HepG2 (cell line): ENCODE data around the gene HAPLN2. TPM values are rescaled to one million over a fixed set of nuclear protein-coding genes. Genes with fewer than 3 reads are reported as not detected.

ENCODE experiments used
- FOSL1 ChIP-seq: sonication (generic); formaldehyde crosslinking; IDR thresholded peaks from 2 replicates; pipeline ENCODE4 v1.9.0; 2021; ENCODE audit warnings: missing genetic modification reagents, borderline replicate concordance
- KDM1A ChIP-seq: IDR thresholded peaks from 2 replicates; pipeline ENCODE4 v1.6.1; 2016; ENCODE audit warnings: missing compliant biosample characterization
- MAFG ChIP-seq: sonication (generic); formaldehyde crosslinking; IDR thresholded peaks from 2 replicates; pipeline ENCODE4 v1.5.1; 2020; ENCODE audit warnings: mild to moderate bottlenecking, missing genetic modification reagents
- SRY ChIP-seq: sonication (generic); formaldehyde crosslinking; IDR thresholded peaks from 2 replicates; pipeline ENCODE4 v1.8.0; 2022; ENCODE audit warnings: mild to moderate bottlenecking, missing genetic modification reagents
- TOE1 ChIP-seq: sonication (generic); formaldehyde crosslinking; IDR thresholded peaks from 2 replicates; pipeline ENCODE4 v1.4.0; 2020; ENCODE audit warnings: mild to moderate bottlenecking, missing genetic modification reagents
- ZFP37 ChIP-seq: sonication (generic); formaldehyde crosslinking; IDR thresholded peaks from 2 replicates; pipeline ENCODE4 v1.4.0; 2020; ENCODE audit warnings: missing genetic modification reagents, borderline replicate concordance
- ZNF501 ChIP-seq: sonication (generic); formaldehyde crosslinking; IDR thresholded peaks from 2 replicates; pipeline ENCODE4 v1.5.1; 2020; ENCODE audit warnings: mild to moderate bottlenecking, moderate library complexity, missing genetic modification reagents
- ZNF562 ChIP-seq: sonication (generic); formaldehyde crosslinking; IDR thresholded peaks from 2 replicates; pipeline ENCODE4 v1.8.0; 2022; ENCODE audit warnings: missing genetic modification reagents, borderline replicate concordance
- ZNF577 ChIP-seq: sonication (generic); formaldehyde crosslinking; IDR thresholded peaks from 2 replicates; pipeline ENCODE4 v1.4.0; 2020; ENCODE audit warnings: mild to moderate bottlenecking, low read depth, missing genetic modification reagents, borderline replicate concordance
- ZNF614 ChIP-seq: IDR thresholded peaks from 2 replicates; pipeline ENCODE4 v1.6.1; 2018; ENCODE audit warnings: missing biosample characterization, missing genetic modification reagents, inconsistent platforms, borderline replicate concordance
- ZNF839 ChIP-seq: sonication (generic); formaldehyde crosslinking; IDR thresholded peaks from 2 replicates; pipeline ENCODE4 v1.4.0; 2020; ENCODE audit warnings: missing genetic modification reagents, mild to moderate bottlenecking, borderline replicate concordance
- polyA plus RNA-seq, 8 experiments: library from polyadenylated mRNA; depleted of rRNA in 3 of 8; stranded (reverse) in 7 of 8; unstranded in 1 of 8; fragments of >200 nt; fragmentation: Illumina TruSeq in 4 of 8; extraction: Trizol in 4 of 8; gene quantifications; 2 replicates each; pipeline versions ENCODE4 v1.2.1 to v1.2.3, GENCODE V29; 2011 to 2016; ENCODE audit warnings: low read depth in 4 of 8, missing spikeins in 1 of 8, mixed read lengths in 1 of 8; ENCODE audit not compliant: insufficient read depth in 1 of 8
- total RNA-seq, 5 experiments: library from RNA; depleted of rRNA; stranded (reverse); fragments of >200 nt; fragmentation: Illumina TruSeq; extraction: Trizol; gene quantifications; 2 replicates each; pipeline ENCODE4 v1.2.3, GENCODE V29; 2016; ENCODE audit warnings: low read depth in 1 of 5
- TF ChIP-seq, protein P1 (sequence below): sonication (generic); formaldehyde crosslinking; IDR thresholded peaks from 2 replicates; pipeline ENCODE4 v1.4.0; 2020; ENCODE audit warnings: missing genetic modification reagents
- TF ChIP-seq, protein P2 (sequence below): sonication (generic); formaldehyde crosslinking; IDR thresholded peaks from 2 replicates; pipeline ENCODE4 v1.5.1; 2020; ENCODE audit warnings: missing genetic modification reagents, mild to moderate bottlenecking, borderline replicate concordance
- TF ChIP-seq, protein P3 (sequence below): sonication (generic); formaldehyde crosslinking; IDR thresholded peaks from 2 replicates; pipeline ENCODE4 v1.9.0; 2021; ENCODE audit warnings: missing genetic modification reagents, borderline replicate concordance
- TF ChIP-seq, protein P4 (sequence below): sonication (generic); formaldehyde crosslinking; IDR thresholded peaks from 2 replicates; pipeline ENCODE4 v1.5.0; 2020; ENCODE audit warnings: missing genetic modification reagents

The HAPLN2 gene
- total and polyA plus RNA-seq, 2 of the 13 experiments (the other 11 are each of a cell fraction or from before 2014, with no cell fraction given) = not detected

DNA sequence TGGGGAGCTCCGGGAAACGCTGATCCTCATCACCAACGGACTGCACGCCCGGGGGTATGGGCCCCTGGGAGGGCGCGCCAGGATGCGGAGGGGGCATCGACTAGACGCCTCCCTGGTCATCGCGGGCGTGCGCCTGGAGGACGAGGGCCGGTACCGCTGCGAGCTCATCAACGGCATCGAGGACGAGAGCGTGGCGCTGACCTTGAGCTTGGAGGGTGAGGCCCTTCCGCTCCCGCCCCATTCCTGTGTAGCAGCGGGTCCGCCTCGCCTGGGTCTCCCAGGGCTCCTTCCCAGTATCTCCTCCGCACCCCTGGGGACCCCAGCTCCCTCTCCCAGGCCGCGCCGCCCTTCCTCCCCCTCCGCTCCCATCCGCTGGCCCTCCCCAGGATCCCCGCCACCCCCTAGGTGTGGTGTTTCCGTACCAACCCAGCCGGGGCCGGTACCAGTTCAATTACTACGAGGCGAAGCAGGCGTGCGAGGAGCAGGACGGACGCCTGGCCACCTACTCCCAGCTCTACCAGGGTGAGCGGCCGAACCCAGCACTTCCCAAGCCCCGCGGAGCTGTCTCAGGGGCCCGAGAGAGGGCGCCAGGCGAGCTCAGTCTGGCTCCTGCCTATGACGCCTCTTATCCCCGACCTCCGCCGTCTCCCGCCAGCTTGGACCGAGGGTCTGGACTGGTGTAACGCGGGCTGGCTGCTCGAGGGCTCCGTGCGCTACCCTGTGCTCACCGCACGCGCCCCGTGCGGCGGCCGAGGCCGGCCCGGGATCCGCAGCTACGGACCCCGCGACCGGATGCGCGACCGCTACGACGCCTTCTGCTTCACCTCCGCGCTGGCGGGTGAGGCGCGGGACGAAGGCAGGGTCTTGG lies 5.0 kb downstream of the HAPLN2 start (continued):
- TF ChIP-seq, protein P1, sequence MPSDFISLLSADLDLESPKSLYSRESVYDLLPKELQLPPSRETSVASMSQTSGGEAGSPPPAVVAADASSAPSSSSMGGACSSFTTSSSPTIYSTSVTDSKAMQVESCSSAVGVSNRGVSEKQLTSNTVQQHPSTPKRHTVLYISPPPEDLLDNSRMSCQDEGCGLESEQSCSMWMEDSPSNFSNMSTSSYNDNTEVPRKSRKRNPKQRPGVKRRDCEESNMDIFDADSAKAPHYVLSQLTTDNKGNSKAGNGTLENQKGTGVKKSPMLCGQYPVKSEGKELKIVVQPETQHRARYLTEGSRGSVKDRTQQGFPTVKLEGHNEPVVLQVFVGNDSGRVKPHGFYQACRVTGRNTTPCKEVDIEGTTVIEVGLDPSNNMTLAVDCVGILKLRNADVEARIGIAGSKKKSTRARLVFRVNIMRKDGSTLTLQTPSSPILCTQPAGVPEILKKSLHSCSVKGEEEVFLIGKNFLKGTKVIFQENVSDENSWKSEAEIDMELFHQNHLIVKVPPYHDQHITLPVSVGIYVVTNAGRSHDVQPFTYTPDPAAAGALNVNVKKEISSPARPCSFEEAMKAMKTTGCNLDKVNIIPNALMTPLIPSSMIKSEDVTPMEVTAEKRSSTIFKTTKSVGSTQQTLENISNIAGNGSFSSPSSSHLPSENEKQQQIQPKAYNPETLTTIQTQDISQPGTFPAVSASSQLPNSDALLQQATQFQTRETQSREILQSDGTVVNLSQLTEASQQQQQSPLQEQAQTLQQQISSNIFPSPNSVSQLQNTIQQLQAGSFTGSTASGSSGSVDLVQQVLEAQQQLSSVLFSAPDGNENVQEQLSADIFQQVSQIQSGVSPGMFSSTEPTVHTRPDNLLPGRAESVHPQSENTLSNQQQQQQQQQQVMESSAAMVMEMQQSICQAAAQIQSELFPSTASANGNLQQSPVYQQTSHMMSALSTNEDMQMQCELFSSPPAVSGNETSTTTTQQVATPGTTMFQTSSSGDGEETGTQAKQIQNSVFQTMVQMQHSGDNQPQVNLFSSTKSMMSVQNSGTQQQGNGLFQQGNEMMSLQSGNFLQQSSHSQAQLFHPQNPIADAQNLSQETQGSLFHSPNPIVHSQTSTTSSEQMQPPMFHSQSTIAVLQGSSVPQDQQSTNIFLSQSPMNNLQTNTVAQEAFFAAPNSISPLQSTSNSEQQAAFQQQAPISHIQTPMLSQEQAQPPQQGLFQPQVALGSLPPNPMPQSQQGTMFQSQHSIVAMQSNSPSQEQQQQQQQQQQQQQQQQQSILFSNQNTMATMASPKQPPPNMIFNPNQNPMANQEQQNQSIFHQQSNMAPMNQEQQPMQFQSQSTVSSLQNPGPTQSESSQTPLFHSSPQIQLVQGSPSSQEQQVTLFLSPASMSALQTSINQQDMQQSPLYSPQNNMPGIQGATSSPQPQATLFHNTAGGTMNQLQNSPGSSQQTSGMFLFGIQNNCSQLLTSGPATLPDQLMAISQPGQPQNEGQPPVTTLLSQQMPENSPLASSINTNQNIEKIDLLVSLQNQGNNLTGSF = no peak
- no peak for TF ChIP-seq ZNF614
- no peak for TF ChIP-seq ZFP37 (CRISPR knock-in tag)
- TF ChIP-seq, protein P2, sequence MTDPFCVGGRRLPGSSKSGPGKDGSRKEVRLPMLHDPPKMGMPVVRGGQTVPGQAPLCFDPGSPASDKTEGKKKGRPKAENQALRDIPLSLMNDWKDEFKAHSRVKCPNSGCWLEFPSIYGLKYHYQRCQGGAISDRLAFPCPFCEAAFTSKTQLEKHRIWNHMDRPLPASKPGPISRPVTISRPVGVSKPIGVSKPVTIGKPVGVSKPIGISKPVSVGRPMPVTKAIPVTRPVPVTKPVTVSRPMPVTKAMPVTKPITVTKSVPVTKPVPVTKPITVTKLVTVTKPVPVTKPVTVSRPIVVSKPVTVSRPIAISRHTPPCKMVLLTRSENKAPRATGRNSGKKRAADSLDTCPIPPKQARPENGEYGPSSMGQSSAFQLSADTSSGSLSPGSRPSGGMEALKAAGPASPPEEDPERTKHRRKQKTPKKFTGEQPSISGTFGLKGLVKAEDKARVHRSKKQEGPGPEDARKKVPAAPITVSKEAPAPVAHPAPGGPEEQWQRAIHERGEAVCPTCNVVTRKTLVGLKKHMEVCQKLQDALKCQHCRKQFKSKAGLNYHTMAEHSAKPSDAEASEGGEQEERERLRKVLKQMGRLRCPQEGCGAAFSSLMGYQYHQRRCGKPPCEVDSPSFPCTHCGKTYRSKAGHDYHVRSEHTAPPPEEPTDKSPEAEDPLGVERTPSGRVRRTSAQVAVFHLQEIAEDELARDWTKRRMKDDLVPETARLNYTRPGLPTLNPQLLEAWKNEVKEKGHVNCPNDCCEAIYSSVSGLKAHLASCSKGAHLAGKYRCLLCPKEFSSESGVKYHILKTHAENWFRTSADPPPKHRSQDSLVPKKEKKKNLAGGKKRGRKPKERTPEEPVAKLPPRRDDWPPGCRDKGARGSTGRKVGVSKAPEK (CRISPR knock-in tag) = no peak
- TF ChIP-seq ZNF577 (CRISPR knock-in tag) = no peak
- TF ChIP-seq, protein P3, sequence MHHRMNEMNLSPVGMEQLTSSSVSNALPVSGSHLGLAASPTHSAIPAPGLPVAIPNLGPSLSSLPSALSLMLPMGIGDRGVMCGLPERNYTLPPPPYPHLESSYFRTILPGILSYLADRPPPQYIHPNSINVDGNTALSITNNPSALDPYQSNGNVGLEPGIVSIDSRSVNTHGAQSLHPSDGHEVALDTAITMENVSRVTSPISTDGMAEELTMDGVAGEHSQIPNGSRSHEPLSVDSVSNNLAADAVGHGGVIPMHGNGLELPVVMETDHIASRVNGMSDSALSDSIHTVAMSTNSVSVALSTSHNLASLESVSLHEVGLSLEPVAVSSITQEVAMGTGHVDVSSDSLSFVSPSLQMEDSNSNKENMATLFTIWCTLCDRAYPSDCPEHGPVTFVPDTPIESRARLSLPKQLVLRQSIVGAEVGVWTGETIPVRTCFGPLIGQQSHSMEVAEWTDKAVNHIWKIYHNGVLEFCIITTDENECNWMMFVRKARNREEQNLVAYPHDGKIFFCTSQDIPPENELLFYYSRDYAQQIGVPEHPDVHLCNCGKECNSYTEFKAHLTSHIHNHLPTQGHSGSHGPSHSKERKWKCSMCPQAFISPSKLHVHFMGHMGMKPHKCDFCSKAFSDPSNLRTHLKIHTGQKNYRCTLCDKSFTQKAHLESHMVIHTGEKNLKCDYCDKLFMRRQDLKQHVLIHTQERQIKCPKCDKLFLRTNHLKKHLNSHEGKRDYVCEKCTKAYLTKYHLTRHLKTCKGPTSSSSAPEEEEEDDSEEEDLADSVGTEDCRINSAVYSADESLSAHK (CRISPR knock-in tag) = no peak
- no peak for TF ChIP-seq SRY (CRISPR knock-in tag)
- TF ChIP-seq FOSL1 (CRISPR knock-in tag) = no peak
- TF ChIP-seq ZNF839 (CRISPR knock-in tag) = no peak
- TF ChIP-seq MAFG = no peak
- peak; percentile 27; the same call in 1 of the 2 replicates for TF ChIP-seq ZNF501 (CRISPR knock-in tag)
- no peak for TF ChIP-seq TOE1 (CRISPR knock-in tag)
- TF ChIP-seq, protein P4, sequence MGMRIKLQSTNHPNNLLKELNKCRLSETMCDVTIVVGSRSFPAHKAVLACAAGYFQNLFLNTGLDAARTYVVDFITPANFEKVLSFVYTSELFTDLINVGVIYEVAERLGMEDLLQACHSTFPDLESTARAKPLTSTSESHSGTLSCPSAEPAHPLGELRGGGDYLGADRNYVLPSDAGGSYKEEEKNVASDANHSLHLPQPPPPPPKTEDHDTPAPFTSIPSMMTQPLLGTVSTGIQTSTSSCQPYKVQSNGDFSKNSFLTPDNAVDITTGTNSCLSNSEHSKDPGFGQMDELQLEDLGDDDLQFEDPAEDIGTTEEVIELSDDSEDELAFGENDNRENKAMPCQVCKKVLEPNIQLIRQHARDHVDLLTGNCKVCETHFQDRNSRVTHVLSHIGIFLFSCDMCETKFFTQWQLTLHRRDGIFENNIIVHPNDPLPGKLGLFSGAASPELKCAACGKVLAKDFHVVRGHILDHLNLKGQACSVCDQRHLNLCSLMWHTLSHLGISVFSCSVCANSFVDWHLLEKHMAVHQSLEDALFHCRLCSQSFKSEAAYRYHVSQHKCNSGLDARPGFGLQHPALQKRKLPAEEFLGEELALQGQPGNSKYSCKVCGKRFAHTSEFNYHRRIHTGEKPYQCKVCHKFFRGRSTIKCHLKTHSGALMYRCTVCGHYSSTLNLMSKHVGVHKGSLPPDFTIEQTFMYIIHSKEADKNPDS (CRISPR knock-in tag) = no peak
- TF ChIP-seq ZNF562 (CRISPR knock-in tag) = no peak
- TF ChIP-seq KDM1A = no peak
